T-cell (primary cell): ENCODE measurements around the gene DMTF1. TPM values are rescaled to one million over a fixed set of nuclear protein-coding genes. Genes with fewer than 3 reads are reported as not detected.
"Not testable (repeated sequence)": the region's sequence is repeated elsewhere in the genome, so short reads cannot be mapped to it uniquely, and the experiment has no call there.

Experiments used
- ATAC-seq, 4 experiments: fragments of 200-7000 bp in 3 of 4; fragments of 150-1000 bp in 1 of 4; cut with Tn5 transposase; replicated peaks in 1 of 4; 1 replicate in 3 of 4; 2 replicates in 1 of 4; pipeline ENCODE4 v1.10.0; 2021; ENCODE audit warnings: moderate library complexity in 3 of 4, mild to moderate bottlenecking in 2 of 4, moderate number of reproducible peaks in 1 of 4
- CTCF ChIA-PET, 2 donors: fragments of 300-600 bp; sonication (Branson Sonifier 250); formaldehyde crosslinking; loops; one replicate each; lab custom pipeline; 2022; ENCODE audit warnings: antibody characterized with exemption in 2 of 2; lab: Charles Lee
- POLR2A ChIA-PET, 2 donors: fragments of 300-600 bp; sonication (Branson Sonifier 250); formaldehyde crosslinking; loops; one replicate each; lab custom pipeline; 2022; ENCODE audit warnings: antibody characterized with exemption in 2 of 2; lab: Charles Lee
- DNase-seq, 35 experiments: peaks; one replicate each; pipeline versions ENCODE4 v3.0.0 to v3.0.0-alpha.2; 2013 to 2023
- H3K27ac ChIP-seq: one replicate; pipeline ENCODE4 v1.5.1; 2013; ENCODE audit warnings: low read length
- H3K27me3 ChIP-seq, 2 experiments: replicated peaks in 1 of 2; 1 replicate in 1 of 2; 2 replicates in 1 of 2; pipeline versions ENCODE4 v1.6.1 to v1.7.0; 2013; ENCODE audit warnings: low read length in 1 of 2, mixed read lengths in 1 of 2; ENCODE audit not compliant: control insufficient read depth in 2 of 2, insufficient read depth in 2 of 2; ENCODE audit errors: extremely low read depth in 1 of 2
- H3K36me3 ChIP-seq, 2 donors: 1 replicate in 1 of 2; 2 replicates in 1 of 2; pipeline versions ENCODE4 v1.6.1 to v1.7.0; 2013; ENCODE audit warnings: low read length in 1 of 2; ENCODE audit not compliant: control insufficient read depth in 2 of 2, insufficient read depth in 1 of 2; ENCODE audit errors: extremely low read depth in 1 of 2
- H3K4me1 ChIP-seq, 2 experiments: 1 replicate in 1 of 2; 2 replicates in 1 of 2; pipeline versions ENCODE4 v1.6.1 to v1.7.0; 2013; ENCODE audit warnings: low read length in 2 of 2, mixed read lengths in 1 of 2; ENCODE audit not compliant: insufficient read depth in 2 of 2, control insufficient read depth in 1 of 2; ENCODE audit errors: extremely low read depth in 1 of 2
- H3K4me3 ChIP-seq, 2 donors: 1 replicate in 1 of 2; 2 replicates in 1 of 2; pipeline versions ENCODE4 v1.5.1 to v1.7.0; 2013; ENCODE audit warnings: mild to moderate bottlenecking in 2 of 2, low read length in 1 of 2, moderate library complexity in 1 of 2; ENCODE audit not compliant: control insufficient read depth in 1 of 2; ENCODE audit errors: extremely low read depth in 1 of 2
- H3K9me3 ChIP-seq: 2 replicates; pipeline ENCODE4 v1.7.0; 2013
- H3K27ac Mint-ChIP-seq, 2 donors: one replicate each; pipeline ENCODE4 v1.8.0; 2020 to 2021; ENCODE audit warnings: mild to moderate bottlenecking in 2 of 2, mixed read lengths in 2 of 2
- H3K27me3 Mint-ChIP-seq, 2 donors: one replicate each; pipeline ENCODE4 v1.8.0; 2021 to 2022; ENCODE audit warnings: mixed read lengths in 2 of 2
- H3K36me3 Mint-ChIP-seq: one replicate; pipeline ENCODE4 v1.8.0; 2021; ENCODE audit warnings: mixed read lengths
- H3K4me1 Mint-ChIP-seq, 3 donors: one replicate each; pipeline ENCODE4 v1.8.0; 2020 to 2022; ENCODE audit warnings: mixed read lengths in 3 of 3, mild to moderate bottlenecking in 1 of 3
- H3K4me3 Mint-ChIP-seq, 3 donors: one replicate each; pipeline ENCODE4 v1.8.0; 2020 to 2022; ENCODE audit warnings: mild to moderate bottlenecking in 3 of 3, mixed read lengths in 3 of 3, moderate library complexity in 3 of 3
- H3K9me3 Mint-ChIP-seq, 3 donors: one replicate each; pipeline ENCODE4 v1.8.0; 2020 to 2022; ENCODE audit warnings: mixed read lengths in 3 of 3
- WGBS: methylation state at CpG from one replicate; pipeline ENCODE4 v1.1.5; 2013; ENCODE audit warnings: missing lambda C conversion rate; ENCODE audit not compliant: insufficient coverage; 5-methylcytosine and 5-hydroxymethylcytosine counted together
- total RNA-seq, 35 experiments: library from RNA in 6 of 35; stranded (reverse) in 6 of 35; fragments of 120-200 nt in 1 of 35; gene quantifications; one replicate each; pipeline versions ENCODE4 v1.2.1 to v1.2.4 and lab custom pipeline; 2013 to 2026

Gene DMTF1
- total RNA-seq, 5 donors from 2014 or later (not counting 1 experiment from before 2014, with no cell fraction given) = 128 to 176 (median 136) TPM

GRCh38 chr7:87234949-87235348, 82.7 kb downstream of the DMTF1 start:
- H3K36me3 ChIP-seq = no peaks in the 10 kb centered on the region
- peaks cover 0 to 11% of the 10 kb centered on the region in 2 experiments for H3K27me3 ChIP-seq
- H3K4me1 ChIP-seq = no peaks in the 10 kb centered on the region
- Mint-ChIP-seq H3K27ac (no peak overlapping the region), H3K4me3 (no peak overlapping the region), H3K27me3 (peaks cover 3 to 9% of the 10 kb centered on the region in 2 donors), H3K36me3 (no peaks in the 10 kb centered on the region), H3K9me3 (no peaks in the 10 kb centered on the region), H3K4me1 (peaks cover 0 to 3% (median 2%) of the 10 kb centered on the region in 3 donors)
- no peak overlapping the region for H3K4me3 ChIP-seq
- H3K27ac ChIP-seq = no peak overlapping the region
- no peaks in the 10 kb centered on the region for H3K9me3 ChIP-seq
- DNase-seq (no peak), ATAC-seq (no peak)
- ChIA-PET POLR2A (no interaction called here), CTCF (interaction anchor here (0.8 to 1.3 kb wide), 3 partner anchors 9 to 84 kb away, joined by 3 to 5 read pairs (median 3); no protein-coding TSS in a partner anchor)

- H3K4me3 ChIP-seq, H3K4me1 Mint-ChIP-seq, ATAC-seq, H3K9me3 ChIP-seq, DNase-seq, H3K27me3 ChIP-seq, H3K36me3 ChIP-seq, H3K27ac Mint-ChIP-seq, H3K4me1 ChIP-seq, H3K9me3 Mint-ChIP-seq, H3K36me3 Mint-ChIP-seq, H3K27ac ChIP-seq, CTCF ChIA-PET, POLR2A ChIA-PET, H3K4me3 Mint-ChIP-seq: not testable (repeated sequence)
- H3K27me3 Mint-ChIP-seq = peaks cover 3 to 10% of the 10 kb centered on the region in 2 donors
- no CpG with 5 or more reads among the region's 11 CpGs for WGBS
These were observed 86.3 kb downstream of the DMTF1 start for GRCh38 chr7:87238464-87239051.

- H3K4me3 Mint-ChIP-seq, CTCF ChIA-PET, H3K4me1 ChIP-seq, POLR2A ChIA-PET, H3K36me3 ChIP-seq, H3K27ac ChIP-seq, DNase-seq, H3K4me1 Mint-ChIP-seq, H3K4me3 ChIP-seq, H3K27me3 ChIP-seq, H3K36me3 Mint-ChIP-seq, ATAC-seq, H3K27ac Mint-ChIP-seq, H3K9me3 ChIP-seq: not testable (repeated sequence)
- Mint-ChIP-seq H3K9me3 (peaks cover 13 to 22% (median 17%) of the 10 kb centered on the region in 3 donors), H3K27me3 (peaks cover 2 to 13% of the 10 kb centered on the region in 2 donors)
- WGBS = 81% methylated on average over 4 of the region's 5 CpGs
These were observed 93.4 kb downstream of the DMTF1 start for GRCh38 chr7:87245671-87246070.

Other genes with a start within 250 kb of the DMTF1 start
- 10 to 100 TPM in 3 of 5 donors, 1 to 10 TPM in 2; 3.8 to 15.9 (median 10.8) TPM for gene ELAPOR2, start 92.8 kb upstream of the DMTF1 start, total RNA-seq
- 100 to 1,000 TPM in 3 of 5 donors, 10 to 100 TPM in 2; 95.2 to 170 (median 108) TPM for gene TMEM243, start 67.3 kb downstream of the DMTF1 start, total RNA-seq
- gene CROT, start 193.2 kb downstream of the DMTF1 start, total RNA-seq = 10 to 100 TPM in 4 of 5 donors, 1 to 10 TPM in 1; 8.5 to 17.2 (median 11.8) TPM